CD4-positive, alpha-beta T cell (primary cell): ENCODE data around the gene ACSL3. TPM values are rescaled to one million over a fixed set of nuclear protein-coding genes. Genes with fewer than 3 reads are reported as not detected.

ENCODE experiments used
- ATAC-seq: fragments of 200-7000 bp; cut with Tn5 transposase; one replicate; pipeline ENCODE4 v1.10.0; 2022; ENCODE audit warnings: mild to moderate bottlenecking; ENCODE audit not compliant: poor library complexity
- CTCF ChIA-PET: fragments of 350-600 bp; sonication (Branson Sonifier 250); formaldehyde crosslinking; loops from one replicate; lab custom pipeline; 2021; ENCODE audit warnings: antibody characterized with exemption, inconsistent platforms; lab: Charles Lee
- POLR2A ChIA-PET: fragments of 350-600 bp; sonication (Branson Sonifier 250); formaldehyde crosslinking; loops from one replicate; lab custom pipeline; 2021; ENCODE audit warnings: antibody characterized with exemption, inconsistent platforms; lab: Charles Lee
- DNase-seq, 14 experiments: peaks; one replicate each; pipeline ENCODE4 v3.0.0-alpha.2; 2013 to 2020; ENCODE audit warnings: mixed read lengths in 2 of 14
- H3K27ac ChIP-seq, 2 donors: one replicate each; pipeline versions ENCODE4 v1.5.1 to v1.7.0; 2013; ENCODE audit warnings: low read length in 2 of 2, low read depth in 1 of 2, mild to moderate bottlenecking in 1 of 2
- H3K27me3 ChIP-seq, 2 experiments: 1 replicate in 1 of 2; 2 replicates in 1 of 2; pipeline versions ENCODE4 v1.6.1 to v1.7.0; 2013; ENCODE audit warnings: low read length in 2 of 2, control low read depth in 1 of 2, mild to moderate bottlenecking in 1 of 2, moderate library complexity in 1 of 2; ENCODE audit not compliant: insufficient read depth in 2 of 2, control insufficient read depth in 1 of 2
- H3K36me3 ChIP-seq: one replicate; pipeline ENCODE4 v1.6.1; 2013; ENCODE audit warnings: low read length, control low read depth; ENCODE audit not compliant: insufficient read depth
- H3K4me1 ChIP-seq: one replicate; pipeline ENCODE4 v1.6.1; 2013; ENCODE audit warnings: low read length, control low read depth; ENCODE audit not compliant: insufficient read depth
- H3K4me3 ChIP-seq: one replicate; pipeline ENCODE4 v1.5.1; 2013; ENCODE audit warnings: mild to moderate bottlenecking, low read length, moderate library complexity
- H3K9me3 ChIP-seq, 2 experiments: 1 replicate in 1 of 2; 2 replicates in 1 of 2; pipeline versions ENCODE4 v1.6.1 to v1.7.0; 2013; ENCODE audit warnings: low read length in 2 of 2, mild to moderate bottlenecking in 2 of 2, control low read depth in 1 of 2, moderate library complexity in 1 of 2; ENCODE audit not compliant: control insufficient read depth in 1 of 2, insufficient read depth in 1 of 2
- H3K27ac Mint-ChIP-seq: one replicate; pipeline ENCODE4 v1.8.0; 2020; ENCODE audit warnings: mixed read lengths
- H3K27me3 Mint-ChIP-seq: one replicate; pipeline ENCODE4 v1.8.0; 2021; ENCODE audit warnings: mixed read lengths
- H3K36me3 Mint-ChIP-seq: one replicate; pipeline ENCODE4 v1.8.0; 2021; ENCODE audit warnings: low read depth, mixed read lengths
- H3K4me1 Mint-ChIP-seq: one replicate; pipeline ENCODE4 v1.8.0; 2021; ENCODE audit warnings: low read depth, mixed read lengths
- H3K4me3 Mint-ChIP-seq: one replicate; pipeline ENCODE4 v1.8.0; 2020; ENCODE audit warnings: mild to moderate bottlenecking, mixed read lengths
- H3K9me3 Mint-ChIP-seq: one replicate; pipeline ENCODE4 v1.8.0; 2020; ENCODE audit warnings: mixed read lengths
- CTCF ChIP-seq: fragments of 200-600 bp; IDR thresholded peaks from one replicate; pipeline ENCODE4 v1.8.0; 2022; ENCODE audit warnings: antibody characterized with exemption, mild to moderate bottlenecking
- intact Hi-C, 2 experiments: fragments of 100-400 bp; cut with DNase I in 1 of 2; cut with micrococcal nuclease in 1 of 2; formaldehyde crosslinking; loops; one replicate each; pipeline versions ENCODE4 v1.15.1 to v1.9.0; 2023 to 2025; cut with DNase I, micrococcal nuclease
- total RNA-seq, 174 experiments: library from RNA in 2 of 174; stranded (reverse) in 2 of 174; gene quantifications; one replicate each; pipeline ENCODE4 v1.2.3 and lab custom pipeline; 2021 to 2026

Gene ACSL3
- total RNA-seq, 2 experiments from 2014 or later = 65.5 to 66.6 TPM

- peaks cover 33% of the 10 kb centered on the region for H3K4me1 Mint-ChIP-seq
- no peak overlapping the region for H3K27ac Mint-ChIP-seq
- H3K36me3 Mint-ChIP-seq = no peaks in the 10 kb centered on the region
- no peak for TF ChIP-seq CTCF
- H3K9me3 Mint-ChIP-seq = no peaks in the 10 kb centered on the region
- H3K9me3 ChIP-seq = no peaks in the 10 kb centered on the region
- ChIA-PET CTCF (no interaction called here), POLR2A (no interaction called here)
- H3K36me3 ChIP-seq = no peaks in the 10 kb centered on the region
- no peaks in the 10 kb centered on the region for H3K27me3 ChIP-seq
- H3K4me3 ChIP-seq = no peak overlapping the region
- no peaks in the 10 kb centered on the region for H3K27me3 Mint-ChIP-seq
- no peak for DNase-seq
- H3K4me1 ChIP-seq = peaks cover 10% of the 10 kb centered on the region
- no peak overlapping the region for H3K4me3 Mint-ChIP-seq
- intact Hi-C loops = no loop called here
- H3K27ac ChIP-seq = no peak overlapping the region
- ATAC-seq = no peak
Measured at GRCh38 chr2:222872551-222872950, 11.7 kb downstream of the ACSL3 start.

DNA sequence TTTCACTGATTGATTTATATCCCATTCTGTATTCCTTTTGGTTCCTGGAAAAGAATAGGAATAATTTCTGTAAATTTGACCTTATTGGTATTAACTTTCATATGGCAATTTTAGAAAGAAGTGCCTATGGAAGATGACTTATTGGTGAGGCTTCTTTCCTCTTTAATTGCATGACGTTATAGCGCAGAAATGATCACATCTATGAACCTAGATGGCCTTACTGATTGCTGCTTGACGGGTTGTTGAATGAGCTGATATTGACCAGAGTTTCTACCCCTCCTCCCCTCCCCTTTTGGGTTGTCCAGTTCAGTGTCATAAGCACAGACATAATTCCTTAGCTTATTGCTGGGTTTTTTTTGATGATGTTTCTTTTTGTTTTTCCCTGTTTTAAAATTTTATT is 14.6 kb downstream of the ACSL3 start:
- H3K9me3 ChIP-seq = no peaks in the 10 kb centered on the region
- Mint-ChIP-seq H3K4me3 (no peak overlapping the region), H3K27ac (no peak overlapping the region), H3K27me3 (no peaks in the 10 kb centered on the region), H3K36me3 (no peaks in the 10 kb centered on the region), H3K9me3 (no peaks in the 10 kb centered on the region), H3K4me1 (peaks cover 47% of the 10 kb centered on the region)
- no peaks in the 10 kb centered on the region for H3K27me3 ChIP-seq
- ChIA-PET POLR2A (interaction anchor here (1.0 to 1.1 kb wide), 2 partner anchors 12 to 14 kb away, joined by 4 read pairs; partner anchors contain the start of gene ACSL3), CTCF (interaction anchor here (1.0 kb wide), 1 partner anchor 15 kb away, joined by 3 read pairs; no protein-coding TSS in a partner anchor)
- intact Hi-C loops = no loop called here
- H3K4me1 ChIP-seq = peaks cover 5% of the 10 kb centered on the region
- H3K36me3 ChIP-seq = no peaks in the 10 kb centered on the region
- ATAC-seq (no peak), DNase-seq (no peak)
- H3K27ac ChIP-seq = no peak overlapping the region
- no peak for TF ChIP-seq CTCF
- H3K4me3 ChIP-seq = no peak overlapping the region

GRCh38 chr2:222876947-222877346 is 16.1 kb downstream of the ACSL3 start:
- ATAC-seq = no peak
- no peaks in the 10 kb centered on the region for H3K36me3 ChIP-seq
- Mint-ChIP-seq H3K36me3 (no peaks in the 10 kb centered on the region), H3K4me1 (peaks cover 51% of the 10 kb centered on the region), H3K4me3 (no peak overlapping the region), H3K9me3 (no peaks in the 10 kb centered on the region), H3K27ac (no peak overlapping the region), H3K27me3 (no peaks in the 10 kb centered on the region)
- H3K27me3 ChIP-seq = no peaks in the 10 kb centered on the region
- H3K4me3 ChIP-seq = no peak overlapping the region
- TF ChIP-seq CTCF = no peak
- CTCF ChIA-PET = no interaction called here
- H3K9me3 ChIP-seq = no peaks in the 10 kb centered on the region
- no peaks in the 10 kb centered on the region for H3K4me1 ChIP-seq
- H3K27ac ChIP-seq = no peak overlapping the region
- POLR2A ChIA-PET = no interaction called here
- intact Hi-C loops = no loop called here
- no peak for DNase-seq
